ENCODE results near the gene MRPS15.
"Not testable (repeated sequence)": the region's sequence is repeated elsewhere in the genome, so short reads cannot be mapped to it uniquely, and the experiment has no call there.

MRPS15 gene

GRCh38 chr1:36511220-36511619 lies 47.0 kb upstream of the MRPS15 start:
- not testable (repeated sequence) for H3K4me3 ChIP-seq (ENCODE audit: insufficient read depth in 1 of 2, low read depth in 1 of 2, low read length in 2 of 2); H4K91ac ChIP-seq (ENCODE audit: low read length); H3K9me3 ChIP-seq (ENCODE audit: control insufficient read depth, low read length); H3K4me1 ChIP-seq (ENCODE audit: control insufficient read depth, insufficient read depth, low read depth, low read length); H3K23ac ChIP-seq (ENCODE audit: low read length in 2 of 2); DNase-seq; H2BK5ac ChIP-seq (ENCODE audit: low read depth, low read length, poor library complexity, severe bottlenecking); H3K4me2 ChIP-seq (ENCODE audit: low read length, poor library complexity, severe bottlenecking); H3K4ac ChIP-seq (ENCODE audit: low read depth in 1 of 2, low read length in 2 of 2); H2BK120ac ChIP-seq (ENCODE audit: low read depth, low read length); H3K36me3 ChIP-seq (ENCODE audit: control insufficient read depth in 1 of 2, insufficient read depth in 2 of 2, low read depth in 1 of 2, low read length in 2 of 2); H2AK5ac ChIP-seq (ENCODE audit: low read length, severe bottlenecking); H3K27ac ChIP-seq (ENCODE audit: low read length, poor library complexity, severe bottlenecking); H3K9ac ChIP-seq (ENCODE audit: low read length); H3K79me1 ChIP-seq (replicated peaks; ENCODE audit: low read length, poor library complexity, severe bottlenecking); H2BK15ac ChIP-seq (ENCODE audit: low read depth, poor library complexity, severe bottlenecking); H2BK12ac ChIP-seq (ENCODE audit: low read length in 2 of 2); H2AFZ ChIP-seq (ENCODE audit: low read depth, low read length); H4K8ac ChIP-seq (ENCODE audit: low read length); H3K14ac ChIP-seq (ENCODE audit: low read length in 2 of 2); H3K18ac ChIP-seq (ENCODE audit: low read depth in 1 of 2, low read length in 2 of 2)
- peaks cover 7 to 54% of the 10 kb centered on the region in 2 experiments for H3K27me3 ChIP-seq (ENCODE audit: control insufficient read depth in 1 of 2, insufficient read depth in 1 of 2, low read length in 2 of 2)
- WGBS = no CpG with 5 or more reads among the region's 2 CpGs

GRCh38 chr1:36510418-36510817 lies 46.2 kb upstream of the MRPS15 start:
- Histone ChIP-seq H3K18ac (ENCODE audit: low read depth in 1 of 2, low read length in 2 of 2) (no peak overlapping the region), H3K4me3 (ENCODE audit: insufficient read depth in 1 of 2, low read depth in 1 of 2, low read length in 2 of 2) (no peak overlapping the region), H3K9me3 (ENCODE audit: control insufficient read depth, low read length) (no peaks in the 10 kb centered on the region), H3K4me1 (ENCODE audit: control insufficient read depth, insufficient read depth, low read depth, low read length) (no peaks in the 10 kb centered on the region), H3K23ac (ENCODE audit: low read length in 2 of 2) (no peak overlapping the region), H4K8ac (ENCODE audit: low read length) (no peak overlapping the region), H4K91ac (ENCODE audit: low read length) (no peak overlapping the region), H3K79me1 (replicated peaks; ENCODE audit: low read length, poor library complexity, severe bottlenecking) (no peaks in the 10 kb centered on the region), H2BK12ac (ENCODE audit: low read length in 2 of 2) (no peak overlapping the region), H3K4me2 (ENCODE audit: low read length, poor library complexity, severe bottlenecking) (no peak overlapping the region), H3K36me3 (ENCODE audit: control insufficient read depth in 1 of 2, insufficient read depth in 2 of 2, low read depth in 1 of 2, low read length in 2 of 2) (no peaks in the 10 kb centered on the region), H3K9ac (ENCODE audit: low read length) (no peak overlapping the region), H2BK5ac (ENCODE audit: low read depth, low read length, poor library complexity, severe bottlenecking) (no peak overlapping the region), H3K14ac (ENCODE audit: low read length in 2 of 2) (no peak overlapping the region), H3K27ac (ENCODE audit: low read length, poor library complexity, severe bottlenecking) (no peak overlapping the region), H2AFZ (ENCODE audit: low read depth, low read length) (no peak overlapping the region), H3K4ac (ENCODE audit: low read depth in 1 of 2, low read length in 2 of 2) (no peak overlapping the region), H2AK5ac (ENCODE audit: low read length, severe bottlenecking) (no peak overlapping the region), H2BK15ac (ENCODE audit: low read depth, poor library complexity, severe bottlenecking) (no peak overlapping the region), H2BK120ac (ENCODE audit: low read depth, low read length) (no peak overlapping the region), H3K27me3 (ENCODE audit: control insufficient read depth in 1 of 2, insufficient read depth in 1 of 2, low read length in 2 of 2) (peaks cover 10 to 47% of the 10 kb centered on the region in 2 experiments)
- DNase-seq = no peak
- 79% methylated on average over 5 of the region's 7 CpGs for WGBS

GRCh38 chr1:36508257-36508656 lies 44.1 kb upstream of the MRPS15 start:
- H4K8ac ChIP-seq (ENCODE audit: low read length) = no peak overlapping the region
- H3K4ac ChIP-seq (ENCODE audit: low read depth in 1 of 2, low read length in 2 of 2) = no peak overlapping the region
- H2AK5ac ChIP-seq (ENCODE audit: low read length, severe bottlenecking) = no peak overlapping the region
- no peak overlapping the region for H2AFZ ChIP-seq (ENCODE audit: low read depth, low read length)
- H3K4me1 ChIP-seq (ENCODE audit: control insufficient read depth, insufficient read depth, low read depth, low read length) = no peaks in the 10 kb centered on the region
- H3K23ac ChIP-seq (ENCODE audit: low read length in 2 of 2) = no peak overlapping the region
- no peak overlapping the region for H4K91ac ChIP-seq (ENCODE audit: low read length)
- no peaks in the 10 kb centered on the region for H3K36me3 ChIP-seq (ENCODE audit: control insufficient read depth in 1 of 2, insufficient read depth in 2 of 2, low read depth in 1 of 2, low read length in 2 of 2)
- H3K18ac ChIP-seq (ENCODE audit: low read depth in 1 of 2, low read length in 2 of 2) = no peak overlapping the region
- no peak overlapping the region for H2BK15ac ChIP-seq (ENCODE audit: low read depth, poor library complexity, severe bottlenecking)
- H2BK120ac ChIP-seq (ENCODE audit: low read depth, low read length) = no peak overlapping the region
- no peak overlapping the region for H2BK5ac ChIP-seq (ENCODE audit: low read depth, low read length, poor library complexity, severe bottlenecking)
- H3K27ac ChIP-seq (ENCODE audit: low read length, poor library complexity, severe bottlenecking) = no peak overlapping the region
- H3K9me3 ChIP-seq (ENCODE audit: control insufficient read depth, low read length) = no peaks in the 10 kb centered on the region
- H3K9ac ChIP-seq (ENCODE audit: low read length) = no peak overlapping the region
- 69% methylated on average over 3 of the region's 3 CpGs for WGBS
- DNase-seq = no peak
- no peak overlapping the region for H3K4me3 ChIP-seq (ENCODE audit: insufficient read depth in 1 of 2, low read depth in 1 of 2, low read length in 2 of 2)
- H3K79me1 ChIP-seq (replicated peaks; ENCODE audit: low read length, poor library complexity, severe bottlenecking) = no peaks in the 10 kb centered on the region
- no peak overlapping the region for H3K4me2 ChIP-seq (ENCODE audit: low read length, poor library complexity, severe bottlenecking)
- no peak overlapping the region for H3K14ac ChIP-seq (ENCODE audit: low read length in 2 of 2)
- peaks cover 12 to 48% of the 10 kb centered on the region in 2 experiments for H3K27me3 ChIP-seq (ENCODE audit: control insufficient read depth in 1 of 2, insufficient read depth in 1 of 2, low read length in 2 of 2)
- H2BK12ac ChIP-seq (ENCODE audit: low read length in 2 of 2) = no peak overlapping the region

GRCh38 chr1:36506276-36506920 lies 42.2 kb upstream of the MRPS15 start:
- Histone ChIP-seq H3K36me3 (ENCODE audit: control insufficient read depth in 1 of 2, insufficient read depth in 2 of 2, low read depth in 1 of 2, low read length in 2 of 2) (no peaks in the 10 kb centered on the region), H2BK12ac (ENCODE audit: low read length in 2 of 2) (no peak overlapping the region), H4K8ac (ENCODE audit: low read length) (no peak overlapping the region), H2AFZ (ENCODE audit: low read depth, low read length) (no peak overlapping the region), H4K91ac (ENCODE audit: low read length) (no peak overlapping the region), H2BK120ac (ENCODE audit: low read depth, low read length) (no peak overlapping the region), H3K23ac (ENCODE audit: low read length in 2 of 2) (no peak overlapping the region), H3K27ac (ENCODE audit: low read length, poor library complexity, severe bottlenecking) (no peak overlapping the region), H2AK5ac (ENCODE audit: low read length, severe bottlenecking) (no peak overlapping the region), H3K4me1 (ENCODE audit: control insufficient read depth, insufficient read depth, low read depth, low read length) (no peaks in the 10 kb centered on the region), H3K9me3 (ENCODE audit: control insufficient read depth, low read length) (no peaks in the 10 kb centered on the region), H3K14ac (ENCODE audit: low read length in 2 of 2) (no peak overlapping the region), H2BK15ac (ENCODE audit: low read depth, poor library complexity, severe bottlenecking) (no peak overlapping the region), H2BK5ac (ENCODE audit: low read depth, low read length, poor library complexity, severe bottlenecking) (no peak overlapping the region), H3K18ac (ENCODE audit: low read depth in 1 of 2, low read length in 2 of 2) (no peak overlapping the region), H3K4ac (ENCODE audit: low read depth in 1 of 2, low read length in 2 of 2) (no peak overlapping the region), H3K27me3 (ENCODE audit: control insufficient read depth in 1 of 2, insufficient read depth in 1 of 2, low read length in 2 of 2) (peaks cover 15 to 50% of the 10 kb centered on the region in 2 experiments), H3K9ac (ENCODE audit: low read length) (no peak overlapping the region), H3K4me3 (ENCODE audit: insufficient read depth in 1 of 2, low read depth in 1 of 2, low read length in 2 of 2) (no peak overlapping the region), H3K79me1 (replicated peaks; ENCODE audit: low read length, poor library complexity, severe bottlenecking) (no peaks in the 10 kb centered on the region), H3K4me2 (ENCODE audit: low read length, poor library complexity, severe bottlenecking) (no peak overlapping the region)
- 71% methylated on average over 5 of the region's 5 CpGs for WGBS
- DNase-seq = no peak
